HG03139 (cell line): Measurements from ENCODE around the gene TBC1D22B.
"Not testable (repeated sequence)": the region's sequence is repeated elsewhere in the genome, so short reads cannot be mapped to it uniquely, and the experiment has no call there.

Experiments used
- ATAC-seq: cut with Tn5 transposase; IDR thresholded peaks from one replicate; pipeline ENCODE4 v1.9.1; 2021; ENCODE audit not compliant: unreplicated experiment

The TBC1D22B gene

DNA sequence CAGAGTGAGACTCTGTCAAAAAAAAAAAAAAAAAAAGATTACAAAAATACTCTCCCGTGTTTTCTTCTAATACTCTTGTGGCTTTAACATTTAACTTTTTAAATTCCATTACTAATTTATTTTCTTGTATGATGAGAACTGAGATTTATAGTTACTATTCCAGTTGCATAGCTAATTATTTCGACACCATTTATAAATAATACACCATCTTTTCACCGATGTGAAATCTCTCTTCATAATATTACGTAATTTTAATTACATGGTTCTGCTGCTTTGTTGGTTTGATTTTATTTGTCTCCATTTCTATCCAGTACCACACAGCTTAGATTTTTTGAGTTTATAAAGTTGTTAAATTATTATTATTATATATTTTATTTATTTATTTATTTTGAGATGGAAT lies 42.4 kb downstream of the TBC1D22B start:
- ATAC-seq: no peak

DNA sequence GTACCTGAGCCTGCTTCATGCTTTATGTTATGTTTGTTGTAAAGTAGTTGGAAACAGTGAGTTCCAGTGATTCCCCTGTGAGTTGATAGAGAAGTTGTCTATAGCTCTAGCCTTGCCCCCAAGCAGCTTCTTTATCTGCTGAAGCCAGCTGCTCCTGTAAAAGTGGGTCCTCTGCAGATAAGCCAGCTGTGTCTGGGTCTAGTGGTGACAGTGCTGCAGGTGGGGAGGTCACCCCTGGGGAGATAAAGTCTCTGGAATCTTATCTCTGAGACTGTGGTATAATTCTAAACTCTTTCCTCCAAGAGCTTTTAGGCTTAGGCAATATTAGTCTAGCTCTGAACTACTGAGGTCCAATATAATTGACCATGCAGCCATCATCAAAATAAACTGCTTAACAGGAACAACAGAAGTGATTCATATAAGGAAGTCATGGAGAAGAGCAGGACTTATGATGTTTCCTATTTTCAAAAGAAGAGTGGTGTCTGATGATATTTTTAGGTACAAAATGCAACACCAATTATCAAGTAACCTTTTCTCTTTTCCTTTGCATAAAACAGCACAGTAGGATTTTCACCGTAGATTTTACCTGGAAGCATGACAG lies 44.6 kb downstream of the TBC1D22B start:
- no peak for ATAC-seq

DNA sequence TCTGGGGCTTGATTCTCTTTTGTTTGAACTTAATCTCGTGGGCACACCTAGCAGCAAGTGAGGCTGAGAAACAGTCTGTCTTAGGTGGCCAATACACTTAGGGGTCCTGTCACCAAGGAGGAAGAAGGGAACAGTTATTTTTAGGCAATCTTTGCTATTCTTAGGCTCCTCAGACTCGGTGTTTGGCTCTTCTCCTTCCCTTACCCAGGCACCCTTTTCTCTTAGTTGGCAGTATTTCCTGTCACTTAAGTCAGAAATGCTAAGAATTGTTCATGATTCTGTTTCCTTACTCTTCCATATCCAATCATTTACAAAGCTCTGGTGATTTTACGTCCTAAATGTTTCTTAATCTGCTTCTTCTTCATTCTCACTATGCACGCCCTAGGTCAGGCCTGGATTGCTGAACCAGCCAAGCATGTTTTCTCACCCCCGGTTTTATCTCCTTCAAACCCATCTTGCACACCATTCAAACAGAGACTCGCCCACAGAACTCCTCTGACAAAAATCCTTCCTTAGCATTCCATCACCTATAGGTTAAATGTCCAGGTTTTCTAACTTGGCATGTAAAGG lies 45.6 kb downstream of the TBC1D22B start:
- no peak for ATAC-seq

DNA sequence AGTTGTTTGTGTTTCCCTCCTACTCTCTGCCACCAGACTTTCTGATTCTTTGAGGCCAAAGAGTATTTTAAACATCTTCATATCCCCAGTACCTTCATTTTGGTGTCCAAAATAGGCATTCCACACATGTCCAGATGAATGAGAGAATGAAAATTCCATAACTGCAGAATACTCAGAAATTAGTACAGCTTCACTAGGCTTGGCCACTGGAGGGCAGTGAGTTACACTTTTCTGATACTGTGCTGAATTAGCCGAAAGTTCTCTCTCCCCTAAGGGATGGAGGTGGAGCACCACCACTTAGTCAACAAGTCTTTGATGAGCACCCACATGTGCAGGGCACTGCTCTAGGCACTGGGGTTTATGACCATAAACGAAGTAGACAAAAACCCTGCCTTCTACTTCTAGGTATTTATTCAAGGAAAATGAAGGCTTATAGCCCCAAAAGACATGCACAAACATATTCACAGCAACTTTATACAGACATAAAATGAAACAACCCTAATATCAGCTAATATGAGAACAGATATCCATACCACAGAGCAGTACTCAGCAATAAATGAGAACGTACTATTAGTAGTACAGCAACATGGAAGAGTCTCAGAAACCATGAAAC lies 46.4 kb downstream of the TBC1D22B start:
- no peak for ATAC-seq

DNA sequence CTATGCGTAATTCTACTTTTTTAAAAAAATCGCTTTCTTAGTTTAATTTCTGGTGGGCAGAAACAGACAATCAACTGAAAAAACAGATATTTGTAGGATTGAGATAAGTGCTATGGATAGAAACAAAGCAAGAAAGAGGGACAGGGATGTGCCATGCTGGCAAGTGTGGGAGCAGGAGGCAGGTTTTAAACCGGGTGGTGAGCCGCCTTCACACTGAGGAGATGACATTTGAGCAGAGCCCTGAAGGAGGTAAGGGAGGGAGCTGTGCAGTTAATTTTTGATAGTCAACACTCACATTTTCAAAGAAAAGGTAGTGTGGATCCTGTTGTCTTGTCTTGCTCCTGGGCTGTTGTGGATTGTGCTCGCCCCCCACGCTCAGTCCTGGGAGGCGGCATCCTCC lies 47.2 kb downstream of the TBC1D22B start:
- no peak for ATAC-seq

DNA sequence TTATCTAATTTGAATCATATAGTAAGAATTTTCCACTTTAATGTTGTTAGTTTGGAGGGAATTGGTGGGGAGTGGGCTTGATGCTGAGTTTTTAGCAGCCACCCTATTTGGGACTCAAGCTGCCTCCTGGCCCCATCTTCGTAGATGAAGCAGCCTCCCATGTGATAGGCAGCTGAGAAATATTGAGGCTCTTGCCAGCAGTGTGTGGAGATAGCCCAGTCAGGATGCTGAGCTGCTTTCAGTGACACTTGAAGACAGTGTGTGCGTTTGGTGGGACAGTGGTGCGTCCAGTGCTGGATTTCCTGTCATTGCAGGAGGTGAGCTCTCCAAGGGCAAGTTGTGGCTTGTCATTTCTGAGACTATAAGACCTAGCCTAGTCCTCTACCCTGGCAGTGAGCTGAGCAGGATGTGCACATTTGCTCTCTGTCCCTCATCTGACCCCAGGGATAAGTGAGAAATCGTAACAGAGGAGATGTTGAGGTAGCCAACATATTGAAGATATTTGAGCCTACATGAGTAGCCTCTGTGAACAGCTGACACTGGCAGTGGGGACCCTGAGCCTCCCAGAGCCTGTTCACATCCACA lies 48.4 kb downstream of the TBC1D22B start:
- no peak for ATAC-seq

DNA sequence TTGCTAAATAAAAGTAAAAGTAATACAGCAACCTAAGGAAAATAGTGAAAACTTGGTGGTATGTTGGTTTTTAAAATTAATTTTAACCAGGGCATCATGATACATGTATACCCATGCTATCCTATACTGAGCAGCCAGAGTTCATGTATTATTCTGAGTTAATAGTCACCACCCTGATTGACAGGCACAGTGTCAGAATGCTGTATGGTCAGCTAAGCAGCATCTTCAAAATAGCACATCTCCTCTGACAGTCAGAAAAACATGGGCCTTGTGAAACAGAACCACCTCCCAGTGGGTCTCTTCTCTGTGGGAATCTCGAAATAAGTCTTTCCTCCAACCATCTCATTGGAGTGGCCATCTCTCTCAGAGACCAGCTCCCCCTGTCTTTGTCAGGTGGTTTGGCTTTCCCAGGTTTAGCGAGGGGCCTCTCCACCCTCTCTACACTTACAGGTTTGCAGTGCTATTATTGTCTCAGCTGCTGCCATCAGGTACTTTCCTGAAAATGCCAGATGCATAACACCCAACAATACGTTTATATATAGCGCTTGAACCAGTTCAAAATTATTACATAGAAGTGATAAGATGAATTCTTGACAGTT lies 49.2 kb downstream of the TBC1D22B start:
- no peak for ATAC-seq

DNA sequence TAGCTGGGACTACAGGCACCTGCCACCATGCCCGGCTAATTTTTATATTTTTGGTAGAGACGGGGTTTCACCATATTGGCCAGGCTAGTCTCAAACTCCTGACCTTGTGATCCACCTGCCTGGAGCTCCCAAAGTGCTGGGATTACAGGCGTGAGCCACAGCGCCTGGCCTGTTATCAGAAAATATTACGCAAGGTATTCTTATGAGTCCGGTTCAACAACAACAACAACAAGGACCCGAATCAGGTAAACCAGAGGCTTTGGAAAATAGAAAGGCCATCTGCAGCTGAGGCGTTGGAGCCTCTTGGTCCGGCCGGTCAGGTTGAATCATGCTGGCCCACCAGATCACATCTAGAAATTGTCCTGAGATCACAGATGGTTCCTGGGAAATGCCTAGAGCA lies 49.9 kb downstream of the TBC1D22B start:
- ATAC-seq: not testable (repeated sequence)

DNA sequence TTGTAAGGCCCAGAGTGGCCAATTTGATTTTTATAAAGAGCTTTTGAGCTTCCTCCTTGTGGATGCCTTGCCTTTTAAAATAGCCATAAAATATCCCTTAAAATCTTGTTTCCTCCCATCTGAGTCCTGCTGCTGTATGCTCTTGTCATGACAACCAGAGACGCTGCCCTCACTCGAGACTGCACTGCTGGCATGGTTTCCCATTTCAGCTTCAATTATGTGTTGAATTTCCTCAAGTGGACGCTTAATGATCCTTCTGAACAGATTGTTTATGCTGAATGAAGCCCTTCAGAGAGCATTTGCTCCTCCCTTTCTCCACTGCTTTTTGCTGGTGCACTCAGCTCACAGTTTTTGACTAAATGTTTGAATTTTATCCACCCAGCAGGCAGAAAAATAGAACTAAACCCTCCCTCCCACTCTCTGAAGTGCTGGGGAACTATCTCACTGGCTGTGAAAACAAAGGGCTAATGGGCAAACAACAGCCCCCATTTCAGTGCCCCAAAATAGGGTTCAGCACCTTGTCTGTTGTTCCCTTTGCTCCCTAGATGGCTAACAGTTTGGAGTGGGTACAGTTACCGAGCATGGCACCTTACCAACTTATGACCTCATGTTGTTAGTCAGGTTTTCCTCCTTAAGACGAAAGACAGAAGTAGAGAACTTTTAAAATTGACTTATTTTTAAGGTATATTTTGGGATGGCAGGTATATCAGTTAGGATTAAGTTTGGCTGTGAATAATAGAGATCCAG lies 50.7 kb downstream of the TBC1D22B start:
- no peak for ATAC-seq

DNA sequence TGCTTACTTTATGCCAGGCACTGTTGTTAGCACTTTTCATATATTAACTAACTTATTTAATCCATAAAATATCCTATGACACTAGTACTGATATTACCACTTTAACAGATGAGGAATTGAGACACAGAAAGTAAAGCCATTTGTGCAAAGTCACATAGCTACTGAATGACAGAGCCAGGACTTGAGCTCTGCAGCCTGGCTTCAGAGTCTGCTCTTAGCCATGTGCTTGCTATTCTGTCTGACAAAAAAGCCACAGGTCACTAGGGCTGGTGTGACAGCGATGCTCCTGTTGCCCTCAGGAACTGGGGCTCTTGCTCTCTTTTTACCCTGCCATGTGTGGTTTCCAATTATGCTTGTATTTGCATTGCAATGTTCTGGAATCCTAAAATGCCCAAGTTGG lies 51.5 kb downstream of the TBC1D22B start:
- no peak for ATAC-seq

DNA sequence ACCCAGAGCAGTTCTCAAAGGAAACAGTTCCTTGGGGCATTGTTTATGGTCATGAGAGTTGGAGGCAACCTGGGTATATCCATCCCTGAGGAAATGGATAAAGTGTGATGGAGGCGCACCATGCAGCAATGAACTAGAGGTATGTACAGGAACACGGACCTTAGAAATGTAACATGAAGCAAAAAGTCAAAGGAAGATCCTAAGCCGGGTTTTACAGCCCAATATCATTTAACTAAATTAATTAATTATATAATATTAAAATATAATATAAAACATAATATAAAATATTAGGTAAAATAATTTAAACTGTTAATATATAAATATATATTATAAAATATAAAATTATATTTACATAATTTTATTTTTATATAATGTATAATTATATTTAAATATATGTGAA lies 52.1 kb downstream of the TBC1D22B start:
- no peak for ATAC-seq

DNA sequence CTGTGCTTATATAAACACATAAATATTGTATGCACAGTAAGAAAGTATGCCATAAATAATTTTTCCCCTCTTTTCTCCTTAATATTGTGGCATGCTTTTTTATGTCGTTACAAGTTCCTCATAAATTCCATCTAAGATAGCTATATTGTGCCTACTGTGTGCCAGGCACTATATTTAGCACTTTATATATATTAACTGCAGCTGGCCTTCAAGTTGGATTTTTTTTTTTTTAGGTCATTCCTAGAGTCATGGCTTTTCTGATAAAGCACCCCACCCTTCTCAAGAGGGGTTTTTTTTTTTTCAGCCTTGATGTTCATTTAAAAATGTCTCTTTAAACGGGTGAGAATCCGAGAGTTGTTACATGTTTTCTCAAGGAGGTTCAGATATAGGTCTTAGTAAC lies 53.4 kb downstream of the TBC1D22B start:
- no peak for ATAC-seq

DNA sequence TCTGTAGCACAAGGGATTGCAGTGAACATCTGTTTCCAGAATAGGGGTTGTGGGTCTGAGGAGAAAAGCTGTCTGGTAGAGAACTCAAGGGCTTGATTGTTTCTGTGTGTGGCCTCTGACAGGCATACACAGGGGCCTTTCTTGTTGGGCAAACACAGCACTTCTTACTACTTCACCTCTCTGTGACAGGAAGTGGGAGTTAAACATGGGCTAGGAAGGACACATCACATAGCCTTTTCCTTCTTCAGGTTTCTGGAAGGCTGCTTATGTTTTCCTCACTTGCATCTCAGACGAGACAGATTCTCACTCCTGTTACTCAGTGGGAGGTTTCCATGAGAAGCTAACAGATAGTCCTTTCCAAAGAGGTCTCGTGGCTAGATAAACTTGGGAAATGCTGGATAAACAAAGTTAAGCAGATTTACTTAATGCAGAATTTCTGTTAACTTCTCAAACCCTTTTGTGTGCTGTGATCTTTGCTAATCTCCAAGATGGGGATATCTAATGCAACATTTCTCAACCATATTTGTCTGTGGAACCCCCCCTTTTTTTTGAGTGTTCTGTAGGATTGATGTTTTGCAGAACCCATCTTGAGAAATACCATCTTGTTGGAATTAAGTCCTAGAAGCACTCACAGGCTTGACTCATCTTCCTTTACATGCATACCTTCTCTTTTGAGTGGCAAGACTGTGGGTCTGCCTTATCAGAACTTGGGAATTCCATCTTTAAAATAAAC lies 54.3 kb downstream of the TBC1D22B start:
- ATAC-seq: no peak

DNA sequence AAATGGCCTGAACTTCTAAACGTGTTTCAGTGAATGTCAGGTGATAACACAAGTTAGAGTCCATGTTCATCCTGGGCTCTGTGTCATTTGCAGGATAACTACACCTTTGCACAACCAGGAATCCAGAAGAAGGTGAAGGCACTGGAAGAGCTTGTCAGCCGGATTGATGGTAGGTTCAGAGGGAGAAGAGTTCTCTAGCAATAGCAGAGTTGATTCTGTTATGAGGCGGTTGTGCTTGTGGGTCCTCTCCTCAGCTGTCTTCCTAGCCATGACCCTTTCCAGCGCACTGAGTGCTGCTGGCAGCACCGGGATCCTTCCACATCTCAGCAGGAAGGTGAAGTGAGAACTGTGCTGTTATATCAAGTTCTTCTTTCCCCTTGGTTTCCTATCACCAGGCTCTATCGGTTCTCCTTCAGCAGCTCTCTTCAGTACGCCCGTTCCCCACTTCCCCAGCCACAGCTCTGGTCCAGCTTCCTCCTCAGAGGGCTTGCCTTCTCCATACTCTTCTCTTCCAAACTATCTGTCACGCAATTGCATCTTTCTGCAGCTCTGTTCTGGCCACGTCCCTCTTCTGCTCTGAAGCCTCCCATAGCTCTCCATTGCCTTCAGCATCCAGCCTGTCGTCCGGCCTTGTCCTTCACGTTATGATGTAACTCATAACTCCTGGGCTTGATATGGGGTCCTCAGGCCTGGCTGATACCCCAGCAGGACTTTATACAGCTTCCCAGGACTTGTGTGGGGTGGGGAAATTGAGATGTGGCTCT lies 56.3 kb downstream of the TBC1D22B start:
- ATAC-seq: no peak

DNA sequence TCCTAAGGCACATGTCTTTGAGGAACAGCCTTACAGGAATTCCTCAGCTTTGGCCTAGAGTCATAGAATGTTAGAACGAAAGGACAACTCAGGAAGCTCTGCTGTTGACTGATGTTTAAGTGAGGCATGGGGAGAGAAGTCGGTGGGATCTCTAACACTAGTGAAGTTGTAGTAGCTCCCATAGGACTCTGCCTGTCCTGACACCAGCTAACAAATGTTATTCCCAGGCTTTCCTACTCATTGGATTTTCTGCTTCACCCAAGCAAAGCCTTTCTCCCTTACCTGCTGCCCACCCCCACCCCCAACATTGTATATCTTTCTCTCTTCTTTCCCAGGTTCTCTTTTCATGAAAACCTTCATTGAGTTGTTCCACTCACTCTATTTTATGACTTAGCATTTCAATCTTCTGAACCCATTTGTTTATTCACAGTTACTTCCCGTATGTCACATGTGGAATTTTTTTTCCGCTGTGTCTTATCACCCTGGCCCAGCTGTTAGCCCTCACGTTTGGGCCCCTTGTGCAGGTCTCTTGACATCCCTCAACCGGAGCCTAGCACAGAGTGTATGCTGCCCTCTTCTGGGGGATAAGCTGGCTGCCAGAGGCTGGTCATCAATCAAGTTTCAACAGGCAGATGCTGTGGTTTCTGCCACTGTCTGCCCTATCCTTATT lies 57.0 kb downstream of the TBC1D22B start:
- ATAC-seq: no peak

DNA sequence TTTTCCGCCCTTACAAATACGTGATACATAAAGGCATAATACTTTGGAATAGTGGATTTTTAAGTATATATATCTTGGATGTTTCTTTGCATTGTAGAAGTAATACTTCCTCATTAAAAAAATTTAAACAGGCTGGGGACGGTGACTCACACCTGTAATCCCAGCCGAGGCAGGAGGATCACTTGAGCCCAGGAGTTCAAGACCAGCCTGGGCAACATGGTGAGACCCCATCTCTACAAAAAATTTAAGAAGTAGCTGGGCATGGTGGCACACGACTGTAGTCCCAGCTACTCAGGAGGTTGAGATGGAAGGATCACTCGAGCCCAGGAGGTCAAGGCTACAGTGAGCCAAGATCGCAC lies 57.6 kb downstream of the TBC1D22B start:
- no peak for ATAC-seq

DNA sequence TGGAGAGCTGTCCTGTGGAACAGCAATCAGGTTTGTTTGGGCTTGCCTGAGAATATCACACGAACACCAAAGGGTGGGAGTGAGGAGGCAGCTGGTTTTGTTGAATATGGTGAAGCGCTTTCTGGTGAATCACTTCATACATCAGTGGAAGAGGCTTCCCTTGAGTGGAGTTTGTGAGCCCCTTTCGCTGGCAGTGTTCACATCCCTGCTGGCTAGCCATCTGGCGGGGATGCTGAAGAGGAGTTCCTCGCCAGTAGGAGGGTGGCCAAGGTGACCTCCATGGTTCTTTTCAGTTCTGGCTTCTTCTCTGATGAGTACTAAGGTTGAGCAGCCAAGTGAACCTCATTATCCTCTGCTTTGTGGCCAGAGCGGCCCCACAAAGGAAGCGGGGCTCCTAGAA lies 58.5 kb downstream of the TBC1D22B start:
- no peak for ATAC-seq

DNA sequence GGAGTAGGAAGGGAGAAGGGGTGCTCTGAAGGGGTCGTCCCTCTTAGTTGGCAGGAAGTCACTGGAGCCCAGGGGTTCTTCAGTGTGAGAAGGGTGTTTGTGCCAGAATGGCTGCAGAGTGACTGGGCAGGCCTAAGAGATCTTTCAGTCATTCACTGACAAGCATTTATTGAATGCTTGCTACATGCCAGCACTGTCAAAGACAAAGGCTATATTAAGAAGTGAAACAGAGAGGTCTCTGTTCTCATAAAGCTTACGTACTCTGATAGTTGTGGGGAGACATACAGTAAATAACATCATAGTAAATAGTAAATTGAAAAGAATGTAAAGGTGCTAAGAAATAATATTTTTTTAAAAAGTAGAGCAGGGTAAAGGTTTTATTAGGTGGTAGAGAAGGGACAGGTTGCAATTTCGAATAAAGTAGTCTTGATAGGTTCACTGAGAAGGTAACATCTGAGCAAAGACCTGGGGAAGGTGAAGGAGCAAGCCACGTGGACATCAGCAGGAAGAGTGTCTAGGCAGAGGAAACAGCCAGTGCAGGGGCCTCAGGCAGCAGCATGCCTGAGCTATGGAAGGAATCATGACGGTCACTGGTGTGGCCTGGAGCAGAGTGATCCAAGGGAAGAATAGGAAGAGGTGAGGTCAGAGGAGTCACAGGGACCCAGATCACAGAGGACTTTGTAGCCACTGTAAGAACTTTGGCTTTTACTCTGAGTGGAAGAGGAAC lies 59.9 kb downstream of the TBC1D22B start:
- no peak for ATAC-seq

DNA sequence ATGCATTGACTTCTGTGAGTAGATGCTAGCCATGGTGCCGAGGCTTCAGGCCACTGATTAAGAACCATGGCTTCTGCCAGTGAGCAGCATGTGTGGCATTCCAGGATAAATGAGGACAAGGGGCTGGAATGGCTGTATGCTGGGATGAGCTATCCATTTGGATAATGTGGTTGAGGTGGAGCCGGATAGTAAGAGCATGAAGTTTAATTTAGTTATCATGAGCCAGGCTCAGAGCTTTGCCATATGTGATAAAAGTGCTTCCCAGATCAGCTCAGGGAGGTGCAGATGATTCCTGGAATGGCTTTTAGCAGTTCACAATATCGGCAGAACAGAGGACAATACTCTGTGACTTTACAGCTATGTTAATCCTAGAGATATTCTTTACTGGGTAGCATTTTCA lies 61.6 kb downstream of the TBC1D22B start:
- ATAC-seq: no peak
